OCI-LY3 (cell line): Measurements from ENCODE around the gene ARHGAP6.

Experiments
- H2AFZ ChIP-seq: fragments of 200-600, 300-600 bp; shearing (Covaris generic); 2 replicates; pipeline ENCODE4 v1.6.0; 2014; ENCODE audit warnings: antibody characterized with exemption, low read depth, low read length
- H3K27ac ChIP-seq: fragments of 200-600, 300-600 bp; sonication (generic); 2 replicates; pipeline ENCODE4 v1.5.1; 2014; ENCODE audit warnings: mild to moderate bottlenecking, low read length, moderate library complexity, mixed read lengths
- H3K27me3 ChIP-seq: fragments of 200-600, 300-600 bp; sonication (generic); 2 replicates; pipeline ENCODE4 v1.6.1; 2014; ENCODE audit warnings: low read depth, low read length, mixed read lengths
- H3K36me3 ChIP-seq: fragments of 200-600, 300-600 bp; sonication (generic); replicated peaks from 2 replicates; pipeline ENCODE3; 2014; ENCODE audit warnings: low read depth, low read length, mixed read lengths
- H3K4me1 ChIP-seq: fragments of 300-600, 200-600 bp; sonication (generic); 2 replicates; pipeline ENCODE4 v1.6.1; 2014; ENCODE audit warnings: low read length, mixed read lengths
- H3K4me2 ChIP-seq: fragments of 200-600, 300-600 bp; sonication (generic); 2 replicates; pipeline ENCODE4 v1.6.1; 2014; ENCODE audit warnings: low read length, mixed read lengths
- H3K4me3 ChIP-seq: fragments of 300-600, 200-600 bp; sonication (generic); 2 replicates; pipeline ENCODE4 v1.5.1; 2014; ENCODE audit warnings: antibody characterized with exemption, mild to moderate bottlenecking, low read length, moderate library complexity
- H3K79me2 ChIP-seq: fragments of 300-600, 200-600 bp; shearing (Covaris generic); 2 replicates; pipeline ENCODE4 v1.6.1; 2014; ENCODE audit warnings: mild to moderate bottlenecking, low read length, mixed read lengths
- H3K9ac ChIP-seq: fragments of 300-600, 200-600 bp; shearing (Covaris generic); 2 replicates; pipeline ENCODE4 v1.6.0; 2014; ENCODE audit warnings: mild to moderate bottlenecking, low read length, moderate library complexity
- H3K9me3 ChIP-seq: fragments of 200-600, 300-600 bp; shearing (Covaris generic); 2 replicates; pipeline ENCODE4 v1.6.1; 2014; ENCODE audit warnings: low read length, mixed read lengths; ENCODE audit not compliant: insufficient read depth
- H4K20me1 ChIP-seq: fragments of 200-600, 300-600 bp; sonication (generic); 2 replicates; pipeline ENCODE4 v1.6.1; 2016; ENCODE audit warnings: low read length, mixed read lengths; ENCODE audit not compliant: insufficient read depth
- EZH2phosphoT487 ChIP-seq: fragments of 200-600 bp; shearing (Covaris generic); IDR thresholded peaks from 2 replicates; pipeline ENCODE4 v1.6.1; 2018; ENCODE audit warnings: antibody characterized with exemption, mixed run types, low read depth
- TF ChIP-seq, protein P1 (sequence below): fragments of 200-600, 300-600 bp; sonication (generic); IDR thresholded peaks from 2 replicates; pipeline ENCODE4 v1.5.1; 2014; ENCODE audit warnings: antibody characterized with exemption, low read length, low read depth

ARHGAP6 gene

DNA sequence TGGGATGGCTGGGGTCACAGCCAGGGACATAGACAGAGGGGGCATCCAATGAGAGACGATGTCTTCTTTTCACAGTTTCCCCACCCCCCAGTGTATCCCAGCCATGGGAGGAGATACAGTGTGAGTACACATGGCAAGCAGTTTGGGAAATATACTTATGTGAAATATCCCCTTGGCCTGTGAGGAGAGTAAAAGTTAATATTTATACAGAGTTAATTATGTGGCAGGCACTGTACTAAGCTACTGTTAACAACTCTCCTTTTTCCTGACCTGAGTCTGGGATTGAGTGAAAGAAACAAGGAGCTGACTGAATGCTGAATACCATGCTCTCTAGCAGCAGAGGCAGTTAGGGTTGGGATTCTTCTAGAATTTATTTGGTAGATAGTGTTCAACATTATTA is 519.3 kb downstream of the ARHGAP6 start:
- peaks cover 9% of the 10 kb centered on the region for H3K4me1 ChIP-seq
- H2AFZ ChIP-seq = no peak overlapping the region
- H4K20me1 ChIP-seq = no peaks in the 10 kb centered on the region
- no peaks in the 10 kb centered on the region for H3K27me3 ChIP-seq
- H3K4me3 ChIP-seq = no peak overlapping the region
- TF ChIP-seq, protein P1, sequence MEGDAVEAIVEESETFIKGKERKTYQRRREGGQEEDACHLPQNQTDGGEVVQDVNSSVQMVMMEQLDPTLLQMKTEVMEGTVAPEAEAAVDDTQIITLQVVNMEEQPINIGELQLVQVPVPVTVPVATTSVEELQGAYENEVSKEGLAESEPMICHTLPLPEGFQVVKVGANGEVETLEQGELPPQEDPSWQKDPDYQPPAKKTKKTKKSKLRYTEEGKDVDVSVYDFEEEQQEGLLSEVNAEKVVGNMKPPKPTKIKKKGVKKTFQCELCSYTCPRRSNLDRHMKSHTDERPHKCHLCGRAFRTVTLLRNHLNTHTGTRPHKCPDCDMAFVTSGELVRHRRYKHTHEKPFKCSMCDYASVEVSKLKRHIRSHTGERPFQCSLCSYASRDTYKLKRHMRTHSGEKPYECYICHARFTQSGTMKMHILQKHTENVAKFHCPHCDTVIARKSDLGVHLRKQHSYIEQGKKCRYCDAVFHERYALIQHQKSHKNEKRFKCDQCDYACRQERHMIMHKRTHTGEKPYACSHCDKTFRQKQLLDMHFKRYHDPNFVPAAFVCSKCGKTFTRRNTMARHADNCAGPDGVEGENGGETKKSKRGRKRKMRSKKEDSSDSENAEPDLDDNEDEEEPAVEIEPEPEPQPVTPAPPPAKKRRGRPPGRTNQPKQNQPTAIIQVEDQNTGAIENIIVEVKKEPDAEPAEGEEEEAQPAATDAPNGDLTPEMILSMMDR = no peak
- no peak for TF ChIP-seq EZH2phosphoT487
- H3K4me2 ChIP-seq = no peak overlapping the region
- H3K79me2 ChIP-seq = no peaks in the 10 kb centered on the region
- no peaks in the 10 kb centered on the region for H3K9me3 ChIP-seq
- no peaks in the 10 kb centered on the region for H3K36me3 ChIP-seq
- H3K27ac ChIP-seq = no peak overlapping the region
- no peak overlapping the region for H3K9ac ChIP-seq

DNA sequence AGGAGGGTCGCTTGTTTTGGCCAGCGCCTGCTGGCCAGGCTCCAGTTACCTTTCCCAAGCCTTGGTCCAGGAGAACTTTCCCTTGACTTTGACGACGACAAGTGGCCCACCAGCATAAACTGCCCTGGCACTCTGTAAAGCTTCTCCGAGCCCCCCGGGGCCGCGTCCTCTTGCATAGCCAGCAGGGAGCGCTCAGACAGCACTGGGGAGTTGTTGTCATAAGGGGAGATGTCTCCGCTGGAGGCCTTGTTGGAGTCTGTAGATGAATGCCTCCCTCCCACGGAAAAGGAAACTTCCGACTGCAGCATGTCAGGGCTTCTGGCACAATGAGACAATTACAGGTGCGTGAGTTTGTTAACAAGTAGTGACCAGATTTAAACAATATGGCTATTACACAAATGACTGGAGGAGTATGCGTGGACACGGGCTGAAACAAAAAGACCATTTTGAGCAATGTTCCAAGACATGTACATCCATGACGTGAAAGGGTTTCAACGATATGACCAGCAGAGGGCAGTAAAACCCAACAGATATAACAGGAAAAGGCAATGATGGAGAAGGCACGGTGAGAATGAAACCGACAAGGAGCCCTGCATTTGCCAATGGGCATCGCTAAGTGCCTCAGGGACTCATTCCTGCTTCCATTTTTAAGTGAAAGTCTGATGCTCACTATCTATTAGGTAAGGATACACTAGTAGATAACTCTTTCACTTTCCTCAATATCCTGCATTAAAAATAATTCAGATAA is 521.6 kb downstream of the ARHGAP6 start:
- Histone ChIP-seq H2AFZ (peak overlapping the region; percentile 52; the same call in 1 of the 2 replicates), H3K4me1 (peaks cover 9% of the 10 kb centered on the region), H4K20me1 (no peaks in the 10 kb centered on the region), H3K9me3 (no peaks in the 10 kb centered on the region), H3K27me3 (no peaks in the 10 kb centered on the region), H3K27ac (no peak overlapping the region), H3K4me3 (peak overlapping the region; percentile 58), H3K36me3 (no peaks in the 10 kb centered on the region), H3K4me2 (peak overlapping the region; percentile 65), H3K79me2 (no peaks in the 10 kb centered on the region), H3K9ac (no peak overlapping the region)
- TF ChIP-seq EZH2phosphoT487 = no peak
- TF ChIP-seq, protein P1 = peak; percentile 69

DNA sequence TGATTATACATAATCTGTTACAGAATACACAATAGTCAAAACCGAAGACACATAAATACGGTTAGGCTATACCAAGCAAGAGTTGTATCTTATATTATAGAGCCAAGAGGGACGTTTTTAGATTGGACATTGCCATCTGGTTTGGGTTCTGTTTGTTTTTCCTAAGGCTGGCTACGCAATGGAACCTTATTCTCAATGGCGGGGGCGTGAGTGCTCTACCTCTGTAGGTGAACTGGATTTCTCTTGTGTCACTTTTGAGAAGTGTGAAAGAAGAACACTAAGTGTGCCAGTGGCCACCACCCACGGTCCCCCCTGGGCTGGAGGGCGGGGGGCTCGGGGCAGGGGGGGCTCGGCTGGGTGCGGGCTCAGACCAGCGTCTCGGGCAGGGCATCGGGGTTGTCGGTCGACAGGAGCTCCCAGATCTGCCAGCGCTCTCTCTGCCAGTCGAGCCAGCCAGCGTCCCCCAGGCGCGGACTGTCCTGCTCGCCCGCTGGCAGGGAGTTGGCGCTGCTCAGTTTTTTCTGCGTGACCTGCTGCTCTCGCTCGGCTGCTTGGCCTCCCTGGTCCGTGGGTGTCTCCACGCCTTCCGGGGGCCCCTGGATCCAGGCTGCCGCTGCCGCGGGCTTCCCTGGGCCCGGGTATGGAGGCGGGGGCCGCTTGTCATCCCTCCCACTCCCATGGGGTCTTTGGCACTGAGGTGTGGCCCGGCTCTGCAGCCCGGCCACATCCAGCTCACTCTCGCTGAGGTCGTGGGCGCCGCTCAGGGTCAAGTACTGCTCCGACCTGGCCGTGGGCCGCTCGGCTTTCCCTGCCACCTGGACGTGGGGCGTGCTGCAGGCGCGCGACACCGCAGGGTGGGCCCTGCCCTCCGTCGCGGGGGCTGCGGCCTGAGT is 527.0 kb downstream of the ARHGAP6 start:
- no peaks in the 10 kb centered on the region for H4K20me1 ChIP-seq
- no peaks in the 10 kb centered on the region for H3K27me3 ChIP-seq
- no peak overlapping the region for H3K4me3 ChIP-seq

More for the DNA sequence above, 527.0 kb downstream of the ARHGAP6 start:
- Histone ChIP-seq H3K4me2 (no peak overlapping the region), H3K79me2 (no peaks in the 10 kb centered on the region), H2AFZ (no peak overlapping the region), H3K27ac (no peak overlapping the region), H3K9me3 (no peaks in the 10 kb centered on the region), H3K9ac (no peak overlapping the region), H3K4me1 (no peaks in the 10 kb centered on the region; the same call in 1 of the 2 replicates), H3K36me3 (no peaks in the 10 kb centered on the region)
- TF ChIP-seq, protein P1 = no peak
- no peak for TF ChIP-seq EZH2phosphoT487
